Measurements from ENCODE around the gene BPHL.
A peak's percentile ranks its signal among the peaks of the same experiment; 100 is the strongest.

The BPHL gene

DNA sequence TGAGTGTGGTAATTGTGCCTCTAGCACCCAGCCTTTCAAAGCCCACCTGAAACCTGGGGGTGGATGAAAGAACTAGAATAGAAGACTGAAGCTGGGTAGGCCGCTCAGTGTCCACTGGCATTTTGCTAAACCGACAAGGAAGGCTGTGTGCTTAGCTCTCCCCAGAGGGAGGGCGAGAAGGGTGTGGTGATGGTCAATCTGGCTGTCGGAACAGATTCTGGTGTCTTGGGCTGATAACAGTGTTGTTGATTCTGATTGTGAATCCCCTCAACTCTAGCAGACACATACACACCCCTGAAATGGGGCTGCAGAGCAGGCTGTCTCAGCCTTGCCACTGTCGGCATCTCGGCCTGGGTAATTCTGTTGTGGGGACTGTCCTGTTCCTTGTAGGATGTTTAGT is 4.1 kb upstream of the BPHL start:
- no peak for TF ChIP-seq POLR2AphosphoS5 (IDR thresholded peaks at IDR 0.05; ENCODE audit: low read depth, low read length)
- TF ChIP-seq POLR2A (IDR thresholded peaks at IDR 0.05; ENCODE audit: low read depth, low read length): no peak
- TF ChIP-seq PAX5 (IDR thresholded peaks at IDR 0.05; ENCODE audit: insufficient read depth, low read length, severe bottlenecking): no peak
- TF ChIP-seq POU2F2 (IDR thresholded peaks at IDR 0.05; ENCODE audit: low read depth, low read length): no peak
- no peak for TF ChIP-seq SPI1 (IDR thresholded peaks at IDR 0.05; ENCODE audit: low read depth, low read length)
- no peak for TF ChIP-seq TAF1 (IDR thresholded peaks at IDR 0.05; ENCODE audit: low read depth, low read length)
- DNase-seq (ENCODE audit: insufficient read length, low spot score): no peak
- no peak for FAIRE-seq

GRCh38 chr6:3117912-3118352 is 579 bp upstream of the BPHL start:
- TF ChIP-seq SPI1 (IDR thresholded peaks at IDR 0.05; ENCODE audit: low read depth, low read length) (no peak), POU2F2 (IDR thresholded peaks at IDR 0.05; ENCODE audit: low read depth, low read length) (no peak), TAF1 (IDR thresholded peaks at IDR 0.05; ENCODE audit: low read depth, low read length) (no peak), POLR2AphosphoS5 (IDR thresholded peaks at IDR 0.05; ENCODE audit: low read depth, low read length) (no peak), POLR2A (IDR thresholded peaks at IDR 0.05; ENCODE audit: low read depth, low read length) (no peak; the same call in 1 of the 2 replicates), PAX5 (IDR thresholded peaks at IDR 0.05; ENCODE audit: insufficient read depth, low read length, severe bottlenecking) (no peak)
- no peak for DNase-seq (ENCODE audit: insufficient read length, low spot score)
- FAIRE-seq: no peak

DNA sequence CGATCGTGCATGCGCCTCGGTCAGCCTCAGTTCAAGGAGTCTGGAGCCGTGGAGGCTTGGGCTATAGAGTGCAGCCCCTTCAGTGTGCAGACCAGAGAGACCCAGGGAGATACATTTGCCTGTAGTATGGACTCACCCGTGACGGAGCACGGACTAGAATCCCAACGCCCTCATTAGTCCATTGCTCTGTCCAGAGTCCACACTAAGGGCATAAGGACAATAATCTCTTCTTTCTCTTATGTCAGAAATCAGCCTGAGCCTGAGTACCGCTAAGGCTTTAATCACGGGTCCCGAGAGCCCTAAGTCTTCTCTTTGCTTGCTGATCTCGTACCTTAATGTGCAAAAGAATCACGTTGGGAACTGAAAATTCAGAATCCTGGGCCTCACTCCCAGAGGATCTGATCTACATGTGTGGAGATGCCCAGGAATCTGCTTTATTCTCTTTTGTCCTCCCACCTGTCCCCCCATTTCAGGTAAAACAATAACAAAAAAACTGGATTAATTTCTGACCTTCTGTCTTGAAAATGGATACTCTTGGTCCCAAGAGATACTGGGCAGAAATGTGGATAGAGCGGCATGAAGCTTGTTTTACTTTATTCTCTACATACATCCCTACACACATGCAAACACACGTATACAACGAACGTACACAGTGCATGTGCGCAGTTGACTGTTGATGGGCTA is 671 bp downstream of the BPHL start:
- TF ChIP-seq PAX5 (IDR thresholded peaks at IDR 0.05; ENCODE audit: insufficient read depth, low read length, severe bottlenecking) (no peak), POU2F2 (IDR thresholded peaks at IDR 0.05; ENCODE audit: low read depth, low read length) (no peak), POLR2AphosphoS5 (IDR thresholded peaks at IDR 0.05; ENCODE audit: low read depth, low read length) (no peak), SPI1 (IDR thresholded peaks at IDR 0.05; ENCODE audit: low read depth, low read length) (no peak), TAF1 (IDR thresholded peaks at IDR 0.05; ENCODE audit: low read depth, low read length) (no peak), POLR2A (IDR thresholded peaks at IDR 0.05; ENCODE audit: low read depth, low read length) (no peak)
- DNase-seq (ENCODE audit: insufficient read length, low spot score): no peak

GRCh38 chr6:3120765-3121089 is 2.2 kb downstream of the BPHL start:
- no peak for TF ChIP-seq TAF1 (IDR thresholded peaks at IDR 0.05; ENCODE audit: low read depth, low read length)
- no peak for TF ChIP-seq POU2F2 (IDR thresholded peaks at IDR 0.05; ENCODE audit: low read depth, low read length)
- TF ChIP-seq PAX5 (IDR thresholded peaks at IDR 0.05; ENCODE audit: insufficient read depth, low read length, severe bottlenecking): no peak
- TF ChIP-seq POLR2A (IDR thresholded peaks at IDR 0.05; ENCODE audit: low read depth, low read length): no peak
- no peak for TF ChIP-seq POLR2AphosphoS5 (IDR thresholded peaks at IDR 0.05; ENCODE audit: low read depth, low read length)
- TF ChIP-seq SPI1 (IDR thresholded peaks at IDR 0.05; ENCODE audit: low read depth, low read length): no peak
- FAIRE-seq: no peak

More for the DNA sequence above, 671 bp downstream of the BPHL start:
- no peak for FAIRE-seq

GRCh38 chr6:3122823-3123182 is 4.3 kb downstream of the BPHL start:
- no peak for FAIRE-seq
- TF ChIP-seq POLR2AphosphoS5 (IDR thresholded peaks at IDR 0.05; ENCODE audit: low read depth, low read length): no peak
- TF ChIP-seq POLR2A (IDR thresholded peaks at IDR 0.05; ENCODE audit: low read depth, low read length): no peak
- TF ChIP-seq POU2F2 (IDR thresholded peaks at IDR 0.05; ENCODE audit: low read depth, low read length): no peak
- no peak for TF ChIP-seq PAX5 (IDR thresholded peaks at IDR 0.05; ENCODE audit: insufficient read depth, low read length, severe bottlenecking)
- TF ChIP-seq SPI1 (IDR thresholded peaks at IDR 0.05; ENCODE audit: low read depth, low read length): no peak
- no peak for TF ChIP-seq TAF1 (IDR thresholded peaks at IDR 0.05; ENCODE audit: low read depth, low read length)
- DNase-seq (ENCODE audit: insufficient read length, low spot score): no peak

More at GRCh38 chr6:3120765-3121089, 2.2 kb downstream of the BPHL start:
- no peak for DNase-seq (ENCODE audit: insufficient read length, low spot score)

- DNase-seq (ENCODE audit: insufficient read length, low spot score): no peak
- TF ChIP-seq SPI1 (IDR thresholded peaks at IDR 0.05; ENCODE audit: low read depth, low read length) (no peak), PAX5 (IDR thresholded peaks at IDR 0.05; ENCODE audit: insufficient read depth, low read length, severe bottlenecking) (peak; percentile 39)
- peak; percentile 40 for FAIRE-seq
Measured at GRCh38 chr6:3124667-3125066, 6.2 kb downstream of the BPHL start.

DNA sequence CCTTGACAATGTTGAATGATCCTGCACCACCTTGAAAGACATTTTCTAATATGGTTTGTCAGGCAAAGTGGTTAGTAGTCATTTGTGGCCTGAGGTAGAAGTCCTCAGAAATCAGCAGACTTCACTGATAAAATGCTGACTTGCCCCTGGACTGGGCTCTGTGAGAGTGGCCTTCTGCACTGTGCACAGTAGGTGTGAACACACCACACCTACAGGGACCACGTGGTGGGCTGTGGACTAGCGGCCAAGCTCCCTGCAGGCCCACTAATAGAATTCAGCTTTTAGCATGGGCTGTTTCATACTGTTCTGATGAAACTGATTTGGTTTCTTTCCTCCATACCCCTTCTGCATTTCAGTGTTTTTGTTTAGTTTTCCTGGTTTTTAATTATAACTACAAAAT is 7.3 kb downstream of the BPHL start:
- no peak for DNase-seq (ENCODE audit: insufficient read length, low spot score)
- TF ChIP-seq POLR2AphosphoS5 (IDR thresholded peaks at IDR 0.05; ENCODE audit: low read depth, low read length) (no peak), POU2F2 (IDR thresholded peaks at IDR 0.05; ENCODE audit: low read depth, low read length) (no peak), SPI1 (IDR thresholded peaks at IDR 0.05; ENCODE audit: low read depth, low read length) (no peak), TAF1 (IDR thresholded peaks at IDR 0.05; ENCODE audit: low read depth, low read length) (no peak), POLR2A (IDR thresholded peaks at IDR 0.05; ENCODE audit: low read depth, low read length) (no peak), PAX5 (IDR thresholded peaks at IDR 0.05; ENCODE audit: insufficient read depth, low read length, severe bottlenecking) (no peak)
- FAIRE-seq: no peak

GRCh38 chr6:3128356-3129108 is 10.0 kb downstream of the BPHL start:
- DNase-seq (ENCODE audit: insufficient read length, low spot score): no peak
- TF ChIP-seq PAX5 (IDR thresholded peaks at IDR 0.05; ENCODE audit: insufficient read depth, low read length, severe bottlenecking) (no peak), TAF1 (IDR thresholded peaks at IDR 0.05; ENCODE audit: low read depth, low read length) (no peak), POLR2A (IDR thresholded peaks at IDR 0.05; ENCODE audit: low read depth, low read length) (no peak), POU2F2 (IDR thresholded peaks at IDR 0.05; ENCODE audit: low read depth, low read length) (no peak)
- no peak for FAIRE-seq

- DNase-seq (ENCODE audit: insufficient read length, low spot score): no peak
- TF ChIP-seq POLR2AphosphoS5 (IDR thresholded peaks at IDR 0.05; ENCODE audit: low read depth, low read length): no peak
- no peak for TF ChIP-seq TAF1 (IDR thresholded peaks at IDR 0.05; ENCODE audit: low read depth, low read length)
- no peak for TF ChIP-seq POU2F2 (IDR thresholded peaks at IDR 0.05; ENCODE audit: low read depth, low read length)
- no peak for TF ChIP-seq SPI1 (IDR thresholded peaks at IDR 0.05; ENCODE audit: low read depth, low read length)
- no peak for TF ChIP-seq POLR2A (IDR thresholded peaks at IDR 0.05; ENCODE audit: low read depth, low read length)
- TF ChIP-seq PAX5 (IDR thresholded peaks at IDR 0.05; ENCODE audit: insufficient read depth, low read length, severe bottlenecking): no peak
- FAIRE-seq: no peak
Measured at GRCh38 chr6:3131695-3132094, 13.2 kb downstream of the BPHL start.
